WERI-Rb-1 (cell line): ENCODE data around the gene ELAVL1.
A peak's percentile ranks its signal among the peaks of the same experiment; 100 is the strongest.

Experiments
- DNase-seq: peaks from one replicate; pipeline ENCODE4 v3.0.0-alpha.2; 2020
- H3K27ac ChIP-seq: fragments of 250-450 bp; sonication (Bioruptor Pico); 2 replicates; pipeline ENCODE4 v1.5.1; 2020; ENCODE audit warnings: mild to moderate bottlenecking, moderate library complexity
- H3K27me3 ChIP-seq: fragments of 250-450 bp; sonication (Bioruptor Pico); 2 replicates; pipeline ENCODE4 v1.5.1; 2021; ENCODE audit warnings: mild to moderate bottlenecking, low read depth, moderate library complexity; ENCODE audit not compliant: insufficient read depth, severe bottlenecking
- H3K36me3 ChIP-seq: fragments of 250-450 bp; sonication (Bioruptor Pico); 2 replicates; pipeline ENCODE4 v1.5.1; 2020; ENCODE audit warnings: mild to moderate bottlenecking, moderate library complexity
- H3K4me3 ChIP-seq: 2 replicates; pipeline ENCODE4 v1.5.1; 2011; ENCODE audit warnings: low read depth, mild to moderate bottlenecking, control low read depth, low read length
- H3K9me3 ChIP-seq: fragments of 250-450 bp; sonication (Bioruptor Pico); 2 replicates; pipeline ENCODE4 v1.5.1; 2021; ENCODE audit warnings: mild to moderate bottlenecking, moderate library complexity; ENCODE audit not compliant: severe bottlenecking
- CTCF ChIP-seq: IDR thresholded peaks from 2 replicates; pipeline ENCODE4 v1.5.1; 2011; ENCODE audit warnings: low read depth, mild to moderate bottlenecking, control low read depth, inconsistent platforms, low read length

The ELAVL1 gene

GRCh38 chr19:8023371-8023770, 17.9 kb upstream of the ELAVL1 start:
- H3K27me3 ChIP-seq: no peaks in the 10 kb centered on the region
- DNase-seq: no peak
- H3K27ac ChIP-seq: no peak overlapping the region
- H3K36me3 ChIP-seq: no peaks in the 10 kb centered on the region
- no peak for TF ChIP-seq CTCF
- H3K4me3 ChIP-seq: no peak overlapping the region
- no peaks in the 10 kb centered on the region for H3K9me3 ChIP-seq

- H3K9me3 ChIP-seq: no peaks in the 10 kb centered on the region
- no peak overlapping the region for H3K27ac ChIP-seq
- H3K36me3 ChIP-seq: no peaks in the 10 kb centered on the region
- no peak for DNase-seq
- no peak overlapping the region for H3K4me3 ChIP-seq
- H3K27me3 ChIP-seq: no peaks in the 10 kb centered on the region
- TF ChIP-seq CTCF: no peak
These were observed 16.8 kb upstream of the ELAVL1 start for GRCh38 chr19:8022275-8022674.

- Histone ChIP-seq H3K36me3 (no peaks in the 10 kb centered on the region), H3K27ac (no peak overlapping the region), H3K27me3 (no peaks in the 10 kb centered on the region), H3K9me3 (no peaks in the 10 kb centered on the region), H3K4me3 (no peak overlapping the region)
- TF ChIP-seq CTCF: no peak
- DNase-seq: no peak
These were observed 15.9 kb upstream of the ELAVL1 start for GRCh38 chr19:8021374-8021773.

GRCh38 chr19:8020681-8021080, 15.2 kb upstream of the ELAVL1 start:
- DNase-seq: no peak
- Histone ChIP-seq H3K36me3 (no peaks in the 10 kb centered on the region), H3K27me3 (no peaks in the 10 kb centered on the region), H3K9me3 (no peaks in the 10 kb centered on the region), H3K4me3 (no peak overlapping the region), H3K27ac (no peak overlapping the region)
- no peak for TF ChIP-seq CTCF

GRCh38 chr19:8017808-8018207, 12.4 kb upstream of the ELAVL1 start:
- Histone ChIP-seq H3K36me3 (no peaks in the 10 kb centered on the region; the same call in 1 of the 2 replicates), H3K9me3 (no peaks in the 10 kb centered on the region), H3K27me3 (no peaks in the 10 kb centered on the region), H3K27ac (no peak overlapping the region), H3K4me3 (no peak overlapping the region)
- DNase-seq: peak; percentile 50
- peak; percentile 83 for TF ChIP-seq CTCF

GRCh38 chr19:8004723-8005513, 523 bp downstream of the ELAVL1 start:
- no peak for DNase-seq
- Histone ChIP-seq H3K36me3 (peaks cover 29% of the 10 kb centered on the region), H3K27ac (peak overlapping the region; percentile 80), H3K4me3 (peak overlapping the region; percentile 75), H3K9me3 (no peaks in the 10 kb centered on the region), H3K27me3 (no peaks in the 10 kb centered on the region)
- no peak for TF ChIP-seq CTCF
